Kidney tubule cell (primary cell): ENCODE data around the gene ZBP1.
A peak's percentile ranks its signal among the peaks of the same experiment; 100 is the strongest.

Experiments used
- DNase-seq: peaks from one replicate; pipeline ENCODE4 v3.0.0-alpha.2; 2018; ENCODE audit warnings: low spot score

ZBP1 gene

GRCh38 chr20:57618091-57618763 lies 2.0 kb downstream of the ZBP1 start:
- DNase-seq, result peak; percentile 96

GRCh38 chr20:57617079-57617795 lies 3.0 kb downstream of the ZBP1 start:
- DNase-seq, result no peak

- no peak for DNase-seq
Measured at GRCh38 chr20:57616143-57616951, 3.9 kb downstream of the ZBP1 start.

- DNase-seq, result no peak
Measured at GRCh38 chr20:57615445-57615811, 4.8 kb downstream of the ZBP1 start.

- no peak for DNase-seq
Measured at GRCh38 chr20:57614490-57615444, 5.5 kb downstream of the ZBP1 start.

GRCh38 chr20:57613481-57613921 lies 6.7 kb downstream of the ZBP1 start:
- DNase-seq, result no peak

GRCh38 chr20:57612916-57613315 lies 7.3 kb downstream of the ZBP1 start:
- DNase-seq, result no peak

- DNase-seq, result no peak
Measured at GRCh38 chr20:57612436-57612835, 7.8 kb downstream of the ZBP1 start.

GRCh38 chr20:57611586-57612311 lies 8.5 kb downstream of the ZBP1 start:
- DNase-seq, result no peak

- no peak for DNase-seq
Measured at GRCh38 chr20:57610261-57610952, 9.8 kb downstream of the ZBP1 start.

GRCh38 chr20:57609842-57610167 lies 10.4 kb downstream of the ZBP1 start:
- no peak for DNase-seq

- DNase-seq, result no peak
Measured at GRCh38 chr20:57609086-57609841, 11.0 kb downstream of the ZBP1 start.

- DNase-seq, result no peak
Measured at GRCh38 chr20:57608516-57608915, 11.7 kb downstream of the ZBP1 start.

GRCh38 chr20:57605878-57606277 lies 14.3 kb downstream of the ZBP1 start:
- DNase-seq, result no peak

GRCh38 chr20:57605045-57605444 lies 15.2 kb downstream of the ZBP1 start:
- DNase-seq, result no peak

GRCh38 chr20:57603120-57603519 lies 17.1 kb downstream of the ZBP1 start:
- DNase-seq, result no peak

GRCh38 chr20:57601737-57602136 lies 18.5 kb downstream of the ZBP1 start:
- no peak for DNase-seq

GRCh38 chr20:57601211-57601570 lies 19.0 kb downstream of the ZBP1 start:
- DNase-seq, result no peak

GRCh38 chr20:57600320-57601210 lies 19.7 kb downstream of the ZBP1 start:
- no peak for DNase-seq
